Measurements from ENCODE around the gene MBLAC1. TPM values are rescaled to one million over a fixed set of nuclear protein-coding genes. Genes with fewer than 3 reads are reported as not detected.

The MBLAC1 gene
- total and polyA plus RNA-seq, 4 experiments from 2014 or later, result 0.77 to 6.8 (median 3.8) TPM

GRCh38 chr7:100167912-100168323 is 41.2 kb downstream of the MBLAC1 start:
- Histone ChIP-seq H3K27me3 (ENCODE audit: insufficient read depth, low read length) (no peaks in the 10 kb centered on the region), H3K4me3 (ENCODE audit: low read length in 2 of 2) (peak overlapping the region; percentile 30 to 38), H3K27ac (ENCODE audit: low read depth, low read length) (peak overlapping the region; percentile 29), H3K4me1 (ENCODE audit: insufficient read depth, low read length) (peaks cover 80% of the 10 kb centered on the region), H3K36me3 (ENCODE audit: insufficient read depth, low read length) (no peaks in the 10 kb centered on the region), H3K9me3 (ENCODE audit: control insufficient read depth in 1 of 2, low read length in 2 of 2) (no peaks in the 10 kb centered on the region)
- Mint-ChIP-seq H3K4me3 (peak overlapping the region; percentile 87 to 94 (median 90)), H3K4me1 (peaks cover 52 to 82% (median 66%) of the 10 kb centered on the region in 4 donors), H3K9me3 (peaks cover 0 to 2% (median 0%) of the 10 kb centered on the region in 8 donors), H3K36me3 (peaks cover 0 to 4% of the 10 kb centered on the region in 2 donors), H3K27ac (peak overlapping the region; percentile 81 to 96 (median 91)), H3K27me3 (peaks cover 2 to 4% of the 10 kb centered on the region in 2 donors)
- intact Hi-C loops (cut with micrococcal nuclease), result loop anchor here (1.0 to 2.0 kb wide), 3 partner anchors 9 to 19 kb away; partner anchors contain the start of genes GPC2, LAMTOR4, STAG3 and TRAPPC14
- ChIA-PET POLR2A (ENCODE audit: partially characterized antibody) (interaction anchor here (0.8 to 6.9 kb wide), 6 partner anchors 9 to 67 kb away, joined by 4 to 95 read pairs (median 20); partner anchors contain the start of genes AP4M1, GPC2, LAMTOR4 and MCM7), CTCF (ENCODE audit: partially characterized antibody) (interaction anchor here (0.6 to 1.2 kb wide), 3 partner anchors 9 to 37 kb away, joined by 3 to 5 read pairs (median 4); partner anchors contain the start of gene GPC2)
- DNase-seq, result peak in 1 of 5 donors; percentile 46

- no peak overlapping the region for H3K27ac ChIP-seq (ENCODE audit: low read depth, low read length)
- no peaks in the 10 kb centered on the region for H3K9me3 ChIP-seq (ENCODE audit: control insufficient read depth in 1 of 2, low read length in 2 of 2)
- H3K27me3 ChIP-seq (ENCODE audit: insufficient read depth, low read length), result no peaks in the 10 kb centered on the region
- peaks cover 66% of the 10 kb centered on the region for H3K4me1 ChIP-seq (ENCODE audit: insufficient read depth, low read length)
- ChIA-PET CTCF (ENCODE audit: partially characterized antibody) (interaction anchor here (0.7 kb wide), 1 partner anchor 22 kb away, joined by 3 read pairs; no protein-coding TSS in a partner anchor), POLR2A (ENCODE audit: partially characterized antibody) (interaction anchor here (3.8 to 6.9 kb wide), 3 partner anchors 8 to 19 kb away, joined by 35 to 95 read pairs (median 53); partner anchors contain the start of genes GPC2, LAMTOR4, STAG3 and TRAPPC14)
- peaks cover 0 to 1% of the 10 kb centered on the region in 2 donors for H3K36me3 Mint-ChIP-seq
- peak overlapping the region; percentile 87 to 94 (median 90) for H3K4me3 Mint-ChIP-seq
- no peaks in the 10 kb centered on the region for H3K36me3 ChIP-seq (ENCODE audit: insufficient read depth, low read length)
- H3K4me1 Mint-ChIP-seq, result peaks cover 42 to 69% (median 53%) of the 10 kb centered on the region in 4 donors
- DNase-seq, result no peak
- H3K9me3 Mint-ChIP-seq, result peaks cover 0 to 2% (median 0%) of the 10 kb centered on the region in 8 donors
- intact Hi-C loops (cut with micrococcal nuclease), result no loop called here
- H3K4me3 ChIP-seq (ENCODE audit: low read length in 2 of 2), result no peak overlapping the region
- peaks cover 2 to 4% of the 10 kb centered on the region in 2 donors for H3K27me3 Mint-ChIP-seq
- H3K27ac Mint-ChIP-seq, result peak overlapping the region; percentile 81 to 96 (median 89)
Observed at GRCh38 chr7:100169147-100169850, 42.5 kb downstream of the MBLAC1 start.

- no peak for DNase-seq
- Histone ChIP-seq H3K4me1 (ENCODE audit: insufficient read depth, low read length) (peaks cover 64% of the 10 kb centered on the region), H3K4me3 (ENCODE audit: low read length in 2 of 2) (no peak overlapping the region), H3K27ac (ENCODE audit: low read depth, low read length) (no peak overlapping the region), H3K27me3 (ENCODE audit: insufficient read depth, low read length) (no peaks in the 10 kb centered on the region), H3K9me3 (ENCODE audit: control insufficient read depth in 1 of 2, low read length in 2 of 2) (no peaks in the 10 kb centered on the region), H3K36me3 (ENCODE audit: insufficient read depth, low read length) (no peaks in the 10 kb centered on the region)
- ChIA-PET CTCF (ENCODE audit: partially characterized antibody) (no interaction called here), POLR2A (ENCODE audit: partially characterized antibody) (interaction anchor here (2.0 to 4.4 kb wide), 3 partner anchors 13 to 22 kb away, joined by 6 to 53 read pairs (median 14); partner anchors contain the start of genes LAMTOR4 and TRAPPC14)
- Mint-ChIP-seq H3K36me3 (peaks cover 0 to 1% of the 10 kb centered on the region in 2 donors), H3K9me3 (peaks cover 0 to under 1% (median 0%) of the 10 kb centered on the region in 8 donors), H3K27me3 (peaks cover 2 to 4% of the 10 kb centered on the region in 2 donors), H3K4me1 (peaks cover 41 to 69% (median 54%) of the 10 kb centered on the region in 4 donors), H3K4me3 (peak overlapping the region; percentile 69 to 87 (median 78)), H3K27ac (peak overlapping the region; percentile 7 to 88 (median 70))
- intact Hi-C loops (cut with micrococcal nuclease), result no loop called here
Observed at GRCh38 chr7:100170101-100170897, 43.5 kb downstream of the MBLAC1 start.

GRCh38 chr7:100171087-100171681 is 44.4 kb downstream of the MBLAC1 start:
- ChIA-PET POLR2A (ENCODE audit: partially characterized antibody) (interaction anchor here (0.9 to 2.4 kb wide), 5 partner anchors 8 to 51 kb away, joined by 3 to 14 read pairs (median 6); partner anchors contain the start of genes LAMTOR4 and TRAPPC14), CTCF (ENCODE audit: partially characterized antibody) (interaction anchor here (1.1 kb wide), 1 partner anchor 38 kb away, joined by 6 read pairs; no protein-coding TSS in a partner anchor)
- no peak overlapping the region for H3K4me3 ChIP-seq (ENCODE audit: low read length in 2 of 2)
- Mint-ChIP-seq H3K4me3 (peak overlapping the region; percentile 69 to 87 (median 78)), H3K27ac (peak overlapping the region in 4 of 7 donors; percentile 7 to 85 (median 64)), H3K4me1 (peaks cover 39 to 67% (median 50%) of the 10 kb centered on the region in 4 donors), H3K9me3 (no peaks in the 10 kb centered on the region), H3K27me3 (peaks cover 2 to 4% of the 10 kb centered on the region in 2 donors), H3K36me3 (peaks cover 0 to 1% of the 10 kb centered on the region in 2 donors)
- no peaks in the 10 kb centered on the region for H3K36me3 ChIP-seq (ENCODE audit: insufficient read depth, low read length)
- intact Hi-C loops (cut with micrococcal nuclease), result no loop called here
- no peaks in the 10 kb centered on the region for H3K9me3 ChIP-seq (ENCODE audit: control insufficient read depth in 1 of 2, low read length in 2 of 2)
- H3K4me1 ChIP-seq (ENCODE audit: insufficient read depth, low read length), result peaks cover 55% of the 10 kb centered on the region
- no peaks in the 10 kb centered on the region for H3K27me3 ChIP-seq (ENCODE audit: insufficient read depth, low read length)
- no peak overlapping the region for H3K27ac ChIP-seq (ENCODE audit: low read depth, low read length)
- peak in 2 of 5 donors; percentile 32 to 52 for DNase-seq

- intact Hi-C loops (cut with micrococcal nuclease), result no loop called here
- H3K36me3 Mint-ChIP-seq, result peaks cover 0 to 1% of the 10 kb centered on the region in 2 donors
- DNase-seq, result peak in 1 of 5 donors; percentile 52
- Histone ChIP-seq H3K9me3 (ENCODE audit: control insufficient read depth in 1 of 2, low read length in 2 of 2) (no peaks in the 10 kb centered on the region), H3K27ac (ENCODE audit: low read depth, low read length) (no peak overlapping the region), H3K36me3 (ENCODE audit: insufficient read depth, low read length) (no peaks in the 10 kb centered on the region), H3K4me1 (ENCODE audit: insufficient read depth, low read length) (peaks cover 52% of the 10 kb centered on the region), H3K27me3 (ENCODE audit: insufficient read depth, low read length) (no peaks in the 10 kb centered on the region), H3K4me3 (ENCODE audit: low read length in 2 of 2) (no peak overlapping the region)
- POLR2A ChIA-PET (ENCODE audit: partially characterized antibody), result interaction anchor here (0.9 to 2.4 kb wide), 6 partner anchors 9 to 52 kb away, joined by 3 to 14 read pairs (median 6); partner anchors contain the start of genes LAMTOR4 and TRAPPC14
- CTCF ChIA-PET (ENCODE audit: partially characterized antibody), result interaction anchor here (1.1 to 2.1 kb wide), 2 partner anchors 39 to 46 kb away, joined by 5 to 6 read pairs; no protein-coding TSS in a partner anchor
- H3K27me3 Mint-ChIP-seq, result peaks cover 2 to 4% of the 10 kb centered on the region in 2 donors
- peak overlapping the region in 5 of 7 donors; percentile 40 to 81 (median 53) for H3K27ac Mint-ChIP-seq
- no peaks in the 10 kb centered on the region for H3K9me3 Mint-ChIP-seq
- peaks cover 37 to 66% (median 50%) of the 10 kb centered on the region in 4 donors for H3K4me1 Mint-ChIP-seq
- peak overlapping the region; percentile 67 to 89 (median 82) for H3K4me3 Mint-ChIP-seq
Observed at GRCh38 chr7:100171840-100172239, 45.1 kb downstream of the MBLAC1 start.

- Mint-ChIP-seq H3K9me3 (peaks cover 0 to 2% (median 0%) of the 10 kb centered on the region in 8 donors), H3K27me3 (peaks cover 2 to 4% of the 10 kb centered on the region in 2 donors), H3K4me1 (peaks cover 19 to 54% (median 36%) of the 10 kb centered on the region in 4 donors), H3K27ac (peak overlapping the region in 3 of 7 donors; percentile 11 to 58 (median 12)), H3K36me3 (no peaks in the 10 kb centered on the region), H3K4me3 (peak overlapping the region in 1 of 8 donors; percentile 6)
- H3K27ac ChIP-seq (ENCODE audit: low read depth, low read length), result no peak overlapping the region
- no peaks in the 10 kb centered on the region for H3K9me3 ChIP-seq (ENCODE audit: control insufficient read depth in 1 of 2, low read length in 2 of 2)
- CTCF ChIA-PET (ENCODE audit: partially characterized antibody), result interaction anchor here (2.1 kb wide), 1 partner anchor 44 kb away, joined by 5 read pairs; no protein-coding TSS in a partner anchor
- H3K27me3 ChIP-seq (ENCODE audit: insufficient read depth, low read length), result no peaks in the 10 kb centered on the region
- no peak for DNase-seq
- POLR2A ChIA-PET (ENCODE audit: partially characterized antibody), result no interaction called here
- peaks cover 43% of the 10 kb centered on the region for H3K4me1 ChIP-seq (ENCODE audit: insufficient read depth, low read length)
- H3K4me3 ChIP-seq (ENCODE audit: low read length in 2 of 2), result no peak overlapping the region
- intact Hi-C loops (cut with micrococcal nuclease), result no loop called here
- no peaks in the 10 kb centered on the region for H3K36me3 ChIP-seq (ENCODE audit: insufficient read depth, low read length)
Observed at GRCh38 chr7:100173806-100174495, 47.2 kb downstream of the MBLAC1 start.
